HepG2 (cell line): ENCODE data around the gene R3HDM4. TPM values are rescaled to one million over a fixed set of nuclear protein-coding genes. Genes with fewer than 3 reads are reported as not detected.

Experiments used
- ATAC-seq: fragments of 200-7000 bp; cut with Tn5 transposase; 3 replicates; pipeline ENCODE4 v1.9.1; 2020; ENCODE audit warnings: mild to moderate bottlenecking, moderate library complexity
- BruUV-seq: library from RNA; stranded (reverse); fragments of 400-500 nt; replicated peaks from 2 replicates; lab custom pipeline; 2021; lab: Mats Ljungman, UMichigan
- CTCF ChIA-PET: fragments of 300-600 bp; formaldehyde crosslinking; extraction: SDS; loops from one replicate; lab custom pipeline; 2021; ENCODE audit warnings: low total read pairs, inconsistent platforms, low intra/inter-chr PET ratio; lab: Yijun Ruan, JAX
- POLR2A ChIA-PET: fragments of 350-600 bp; sonication (Branson Sonifier 250); formaldehyde crosslinking; loops from one replicate; lab custom pipeline; 2020; ENCODE audit warnings: antibody characterized with exemption, inconsistent platforms; lab: Yijun Ruan, JAX
- DNase-seq: peaks from one replicate; pipeline ENCODE4 v3.0.0-alpha.2; 2015; ENCODE audit warnings: low spot score
- FAIRE-seq: peaks from 3 replicates; lab custom pipeline; 2011; peaks lifted over from hg19 to GRCh38; lab: Jason Lieb, UNC
- H2AFZ ChIP-seq: one replicate; pipeline ENCODE4 v1.6.1; 2011; ENCODE audit warnings: low read length, inconsistent platforms
- H3K27ac ChIP-seq: fragments of 300-600 bp; 3 replicates; pipeline ENCODE4 v1.8.0; 2011; ENCODE audit warnings: mixed run types, mild to moderate bottlenecking, mixed read lengths, low read length, inconsistent platforms; ENCODE audit not compliant: insufficient read depth; ENCODE audit errors: extremely low read length
- H3K27me3 ChIP-seq, 2 experiments: fragments of 200-600 bp in 1 of 2; 2 replicates in 1 of 2; 3 replicates in 1 of 2; pipeline versions ENCODE4 v1.6.0 to v1.8.0; 2011; ENCODE audit warnings: low read length in 2 of 2, mild to moderate bottlenecking in 2 of 2, moderate library complexity in 2 of 2, inconsistent platforms in 1 of 2; ENCODE audit not compliant: insufficient read depth in 2 of 2, control insufficient read depth in 1 of 2
- H3K36me3 ChIP-seq, 2 experiments: fragments of 200-600 bp in 1 of 2; replicated peaks in 1 of 2; 2 replicates in 1 of 2; 3 replicates in 1 of 2; pipeline versions ENCODE4 v1.5.1 to v1.8.0; 2011; ENCODE audit warnings: low read length in 2 of 2, inconsistent platforms in 1 of 2; ENCODE audit not compliant: insufficient read depth in 2 of 2, control insufficient read depth in 1 of 2
- H3K4me1 ChIP-seq: 2 replicates; pipeline ENCODE4 v1.5.1; 2012; ENCODE audit warnings: low read length, inconsistent platforms; ENCODE audit not compliant: insufficient read depth
- H3K4me2 ChIP-seq: 2 replicates; pipeline ENCODE4 v1.6.0; 2011; ENCODE audit warnings: low read depth, low read length, inconsistent platforms
- H3K4me3 ChIP-seq, 3 experiments: fragments of 200-600 bp in 1 of 3; sonication (generic), shearing (Covaris generic) in 1 of 3; replicated peaks in 1 of 3; 2 replicates each; pipeline ENCODE4 v1.5.1; 2011 to 2016; ENCODE audit warnings: low read length in 3 of 3, inconsistent platforms in 2 of 3, low read depth in 2 of 3, mild to moderate bottlenecking in 2 of 3, control low read depth in 1 of 3, mixed read lengths in 1 of 3; ENCODE audit not compliant: insufficient read depth in 1 of 3
- H3K79me2 ChIP-seq: one replicate; pipeline ENCODE4 v1.6.1; 2011; ENCODE audit warnings: low read length, inconsistent platforms; ENCODE audit not compliant: insufficient read depth
- H3K9ac ChIP-seq: 2 replicates; pipeline ENCODE4 v1.6.0; 2011; ENCODE audit warnings: mild to moderate bottlenecking, low read depth, low read length, inconsistent platforms; ENCODE audit not compliant: insufficient read depth
- H3K9me3 ChIP-seq: 2 replicates; pipeline ENCODE4 v1.5.1; 2012; ENCODE audit warnings: mild to moderate bottlenecking, low read length
- H4K20me1 ChIP-seq: 2 replicates; pipeline ENCODE4 v1.6.0; 2011; ENCODE audit warnings: inconsistent platforms, mild to moderate bottlenecking, low read length, moderate library complexity; ENCODE audit not compliant: insufficient read depth
- FIP1L1 ChIP-seq: fragments of 200-400 bp; formaldehyde crosslinking; IDR thresholded peaks from 2 replicates; pipeline ENCODE4 v1.6.1; 2018; ENCODE audit warnings: low read depth, mild to moderate bottlenecking, low read length, moderate library complexity, borderline replicate concordance; ENCODE audit not compliant: insufficient read depth
- HINFP ChIP-seq: sonication (generic); formaldehyde crosslinking; IDR thresholded peaks from 2 replicates; pipeline ENCODE4 v1.4.0; 2020; ENCODE audit warnings: low read depth, mild to moderate bottlenecking, missing genetic modification reagents
- HMGXB3 ChIP-seq: sonication (generic); formaldehyde crosslinking; IDR thresholded peaks from 2 replicates; pipeline ENCODE4 v1.4.0; 2020; ENCODE audit warnings: missing genetic modification reagents, borderline replicate concordance
- MEIS1 ChIP-seq: sonication (generic); formaldehyde crosslinking; IDR thresholded peaks from 2 replicates; pipeline ENCODE4 v1.9.0; 2021; ENCODE audit warnings: mild to moderate bottlenecking, missing genetic modification reagents, moderate library complexity, borderline replicate concordance
- PHF8 ChIP-seq: sonication (generic); formaldehyde crosslinking; IDR thresholded peaks from 2 replicates; pipeline ENCODE4 v1.5.0; 2020; ENCODE audit warnings: missing genetic modification reagents
- RNF2 ChIP-seq: fragments of 450-650 bp; conservative IDR thresholded peaks from 2 replicates; pipeline ENCODE4 v1.6.1; 2016; ENCODE audit warnings: low read depth
- SRSF1 ChIP-seq: fragments of 200-400 bp; formaldehyde crosslinking; optimal IDR thresholded peaks from 2 replicates; pipeline ENCODE3; 2017; ENCODE audit warnings: mild to moderate bottlenecking, low read depth, low read length, moderate library complexity
- ZNF34 ChIP-seq: sonication (generic); formaldehyde crosslinking; IDR thresholded peaks from 2 replicates; pipeline ENCODE4 v1.4.0; 2020; ENCODE audit warnings: mild to moderate bottlenecking, missing genetic modification reagents, borderline replicate concordance
- ZNF501 ChIP-seq: sonication (generic); formaldehyde crosslinking; IDR thresholded peaks from 2 replicates; pipeline ENCODE4 v1.5.1; 2020; ENCODE audit warnings: mild to moderate bottlenecking, moderate library complexity, missing genetic modification reagents
- ZNF605 ChIP-seq: sonication (generic); formaldehyde crosslinking; IDR thresholded peaks from 2 replicates; pipeline ENCODE4 v1.8.0; 2022; ENCODE audit warnings: mild to moderate bottlenecking, missing genetic modification reagents
- ZNF766 ChIP-seq: sonication (generic); formaldehyde crosslinking; IDR thresholded peaks from 2 replicates; pipeline ENCODE4 v1.5.0; 2020; ENCODE audit warnings: missing genetic modification reagents, borderline replicate concordance
- ZNF768 ChIP-seq: sonication (generic); formaldehyde crosslinking; IDR thresholded peaks from 2 replicates; pipeline ENCODE4 v1.4.0; 2020; ENCODE audit warnings: missing genetic modification reagents
- WGBS: methylation state at CpG from one replicate; pipeline ENCODE4 v1.1.6; 2017; ENCODE audit warnings: low lambda C conversion rate; 5-methylcytosine and 5-hydroxymethylcytosine counted together
- in situ Hi-C: cut with HindIII; loops from 2 replicates; pipeline ENCODE4 v1.10.0; 2017; ENCODE audit warnings: low pct_unique_long_range_greater_than_20kb; ENCODE audit not compliant: extremely low pct_ligation_motif_present
- intact Hi-C: fragments of 100-400 bp; cut with micrococcal nuclease; formaldehyde crosslinking; loops from one replicate; pipeline ENCODE4 v1.10.0; 2022; ENCODE audit not compliant: unreplicated experiment
- polyA plus RNA-seq, 8 experiments: library from polyadenylated mRNA; depleted of rRNA in 3 of 8; stranded (reverse) in 7 of 8; unstranded in 1 of 8; fragments of >200 nt; fragmentation: Illumina TruSeq in 4 of 8; extraction: Trizol in 4 of 8; gene quantifications; 2 replicates each; pipeline versions ENCODE4 v1.2.1 to v1.2.3, GENCODE V29; 2011 to 2016; ENCODE audit warnings: low read depth in 4 of 8, missing spikeins in 1 of 8, mixed read lengths in 1 of 8; ENCODE audit not compliant: insufficient read depth in 1 of 8
- total RNA-seq, 5 experiments: library from RNA; depleted of rRNA; stranded (reverse); fragments of >200 nt; fragmentation: Illumina TruSeq; extraction: Trizol; gene quantifications; 2 replicates each; pipeline ENCODE4 v1.2.3, GENCODE V29; 2016; ENCODE audit warnings: low read depth in 1 of 5
- TF ChIP-seq, protein P1 (sequence below): sonication (generic); formaldehyde crosslinking; IDR thresholded peaks from 2 replicates; pipeline ENCODE4 v1.5.1; 2020; ENCODE audit warnings: mild to moderate bottlenecking, missing genetic modification reagents, moderate library complexity

R3HDM4 gene
- total and polyA plus RNA-seq, 2 of the 13 experiments (the other 11 are each of a cell fraction or from before 2014, with no cell fraction given): 26.2 to 26.9 TPM

DNA sequence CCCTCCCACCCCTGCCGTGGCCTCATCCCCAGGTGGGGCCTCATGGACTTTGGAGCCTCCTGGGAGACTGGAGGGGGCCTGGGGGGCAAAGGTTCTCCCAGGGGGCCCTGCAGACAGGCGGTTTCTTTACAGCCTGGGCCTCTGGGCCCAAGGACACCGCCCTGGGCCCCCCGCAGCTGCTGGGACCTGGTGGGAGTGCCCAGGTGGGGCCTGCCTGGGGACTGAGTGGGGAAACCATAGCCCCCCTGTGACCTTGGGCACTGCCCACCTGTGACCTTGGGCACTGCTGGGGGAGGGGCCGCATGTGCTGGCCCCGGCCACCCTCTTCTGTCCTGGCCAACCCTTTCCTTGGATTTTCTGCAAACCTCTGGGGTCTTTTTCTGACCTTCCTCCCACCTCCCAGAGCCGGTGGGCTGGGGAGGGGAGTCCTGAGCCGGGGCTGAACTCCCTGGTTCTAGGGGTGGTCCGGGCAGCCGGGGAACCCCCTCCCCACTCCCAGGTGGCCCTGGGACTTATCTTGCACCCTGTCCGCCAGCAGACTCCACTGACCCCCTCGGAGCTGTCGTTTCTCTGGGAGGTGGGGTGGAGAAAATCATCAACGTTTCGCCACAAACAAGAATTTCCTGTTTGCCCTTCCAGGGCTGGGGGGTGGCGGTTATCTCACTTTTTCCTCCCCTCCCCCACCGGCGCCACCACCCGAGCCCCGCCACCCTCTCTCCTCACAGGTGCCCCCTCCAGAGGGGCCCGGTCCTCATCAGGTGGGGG, 39.8 kb upstream of the R3HDM4 start (continued):
- no peak; the same call in 1 of the 2 replicates for TF ChIP-seq HMGXB3 (CRISPR knock-in tag)
- TF ChIP-seq, all 625 proteins: peak for 335

GRCh38 chr19:952049-952679, 39.1 kb upstream of the R3HDM4 start:
- no peaks in the 10 kb centered on the region for H3K9me3 ChIP-seq
- FAIRE-seq (no peak), ATAC-seq (peak; percentile 5), DNase-seq (no peak)
- peaks cover 73% of the 10 kb centered on the region for H3K79me2 ChIP-seq
- ChIA-PET CTCF (no interaction called here), POLR2A (interaction anchor here (0.8 to 4.8 kb wide), 17 partner anchors 9 to 41 kb away, joined by 3 to 50 read pairs (median 6); partner anchors contain the start of gene WDR18)
- peaks cover 6% of the 10 kb centered on the region; the same call in 1 of the 2 replicates for H4K20me1 ChIP-seq
- H3K4me3 ChIP-seq: peak overlapping the region in 2 of 3 experiments; percentile 20 to 58; a peak in 2 of 6 replicates
- H3K27ac ChIP-seq: peak overlapping the region; percentile 99
- peaks cover 13 to 19% of the 10 kb centered on the region in 2 experiments; a peak in 4 of 5 replicates for H3K36me3 ChIP-seq
- H2AFZ ChIP-seq: no peak overlapping the region
- H3K4me2 ChIP-seq: peak overlapping the region; percentile 74
- BruUV-seq: TSS peak; percentile 84
- peak overlapping the region; percentile 92 for H3K9ac ChIP-seq
- intact Hi-C loops (loop anchor here (2.0 kb wide), 2 partner anchors 17 to 69 kb away; partner anchors contain the start of genes RNU6-2 and TMEM259), in situ Hi-C loops (no loop called here)
- peaks cover 86% of the 10 kb centered on the region for H3K4me1 ChIP-seq
- WGBS: 36% methylated on average over 14 of the region's 14 CpGs
- H3K27me3 ChIP-seq: no peaks in the 10 kb centered on the region
- TF ChIP-seq ZNF501 (no peak), MEIS1 (CRISPR knock-in tag) (no peak), ZNF34 (no peak), ZNF766 (no peak), ZNF605 (CRISPR knock-in tag) (no peak), FIP1L1 (no peak), ZNF768 (CRISPR knock-in tag) (no peak), SRSF1 (no peak), PHF8 (CRISPR knock-in tag) (no peak), RNF2 (no peak), HINFP (CRISPR knock-in tag) (no peak)
- TF ChIP-seq, protein P1, sequence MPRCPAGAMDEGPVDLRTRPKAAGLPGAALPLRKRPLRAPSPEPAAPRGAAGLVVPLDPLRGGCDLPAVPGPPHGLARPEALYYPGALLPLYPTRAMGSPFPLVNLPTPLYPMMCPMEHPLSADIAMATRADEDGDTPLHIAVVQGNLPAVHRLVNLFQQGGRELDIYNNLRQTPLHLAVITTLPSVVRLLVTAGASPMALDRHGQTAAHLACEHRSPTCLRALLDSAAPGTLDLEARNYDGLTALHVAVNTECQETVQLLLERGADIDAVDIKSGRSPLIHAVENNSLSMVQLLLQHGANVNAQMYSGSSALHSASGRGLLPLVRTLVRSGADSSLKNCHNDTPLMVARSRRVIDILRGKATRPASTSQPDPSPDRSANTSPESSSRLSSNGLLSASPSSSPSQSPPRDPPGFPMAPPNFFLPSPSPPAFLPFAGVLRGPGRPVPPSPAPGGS (CRISPR knock-in tag): peak; percentile 69; the same call in 1 of the 2 replicates
